Measurements from ENCODE around the gene BTG3.

Gene BTG3

GRCh38 chr21:17578162-17578561 lies 34.5 kb downstream of the BTG3 start:
- H3K4me3 ChIP-seq (ENCODE audit: low read depth, low read length), result no peak overlapping the region
- no peak for DNase-seq (ENCODE audit: low read depth)
- no peak for TF ChIP-seq MAX (IDR thresholded peaks at IDR 0.05; ENCODE audit: low read depth, low read length)
- TF ChIP-seq POLR2A (IDR thresholded peaks at IDR 0.05; ENCODE audit: extremely low read depth, insufficient read length), result no peak
- TF ChIP-seq CTCF (IDR thresholded peaks at IDR 0.05; ENCODE audit: low read depth, low read length), result no peak
- TF ChIP-seq MYC (IDR thresholded peaks at IDR 0.05; ENCODE audit: low read depth, low read length), result no peak

- no peak for DNase-seq (ENCODE audit: low read depth)
- H3K4me3 ChIP-seq (ENCODE audit: low read depth, low read length), result no peak overlapping the region
- TF ChIP-seq POLR2A (IDR thresholded peaks at IDR 0.05; ENCODE audit: extremely low read depth, insufficient read length) (no peak), CTCF (IDR thresholded peaks at IDR 0.05; ENCODE audit: low read depth, low read length) (no peak)
These were observed 35.0 kb downstream of the BTG3 start for GRCh38 chr21:17577701-17578100.

GRCh38 chr21:17576080-17576835 lies 36.4 kb downstream of the BTG3 start:
- DNase-seq (ENCODE audit: low read depth), result no peak
- TF ChIP-seq MYC (IDR thresholded peaks at IDR 0.05; ENCODE audit: low read depth, low read length), result no peak
- no peak overlapping the region for H3K4me3 ChIP-seq (ENCODE audit: low read depth, low read length)

- TF ChIP-seq CTCF (IDR thresholded peaks at IDR 0.05; ENCODE audit: low read depth, low read length) (no peak), MYC (IDR thresholded peaks at IDR 0.05; ENCODE audit: low read depth, low read length) (no peak), MAX (IDR thresholded peaks at IDR 0.05; ENCODE audit: low read depth, low read length) (no peak), POLR2A (IDR thresholded peaks at IDR 0.05; ENCODE audit: extremely low read depth, insufficient read length) (no peak)
- H3K4me3 ChIP-seq (ENCODE audit: low read depth, low read length), result no peak overlapping the region
- no peak for DNase-seq (ENCODE audit: low read depth)
These were observed 37.6 kb downstream of the BTG3 start for GRCh38 chr21:17575076-17575475.

- no peak for TF ChIP-seq POLR2A (IDR thresholded peaks at IDR 0.05; ENCODE audit: extremely low read depth, insufficient read length)
- TF ChIP-seq MAX (IDR thresholded peaks at IDR 0.05; ENCODE audit: low read depth, low read length), result no peak
- DNase-seq (ENCODE audit: low read depth), result no peak
- no peak overlapping the region for H3K4me3 ChIP-seq (ENCODE audit: low read depth, low read length)
These were observed 40.3 kb downstream of the BTG3 start for GRCh38 chr21:17572431-17572830.

- DNase-seq (ENCODE audit: low read depth), result no peak
- no peak overlapping the region for H3K4me3 ChIP-seq (ENCODE audit: low read depth, low read length)
- TF ChIP-seq MYC (IDR thresholded peaks at IDR 0.05; ENCODE audit: low read depth, low read length) (no peak), CTCF (IDR thresholded peaks at IDR 0.05; ENCODE audit: low read depth, low read length) (no peak), POLR2A (IDR thresholded peaks at IDR 0.05; ENCODE audit: extremely low read depth, insufficient read length) (no peak), MAX (IDR thresholded peaks at IDR 0.05; ENCODE audit: low read depth, low read length) (no peak)
These were observed 41.9 kb downstream of the BTG3 start for GRCh38 chr21:17570786-17571185.

GRCh38 chr21:17560377-17561025 lies 52.2 kb downstream of the BTG3 start:
- no peak overlapping the region for H3K4me3 ChIP-seq (ENCODE audit: low read depth, low read length)
- DNase-seq (ENCODE audit: low read depth), result no peak
- TF ChIP-seq CTCF (IDR thresholded peaks at IDR 0.05; ENCODE audit: low read depth, low read length) (no peak), MYC (IDR thresholded peaks at IDR 0.05; ENCODE audit: low read depth, low read length) (no peak), POLR2A (IDR thresholded peaks at IDR 0.05; ENCODE audit: extremely low read depth, insufficient read length) (no peak), MAX (IDR thresholded peaks at IDR 0.05; ENCODE audit: low read depth, low read length) (no peak)

Measured in NB4 (cell line).